NCI-H510A (cell line): ENCODE measurements around the gene FCN1.

Experiments used
- DNase-seq: peaks from one replicate; lab custom pipeline; 2025; lab: John Stamatoyannopoulos, UW

The FCN1 gene

GRCh38 chr9:134951461-134951860 lies 33.7 kb upstream of the FCN1 start:
- DNase-seq: no peak

- DNase-seq: no peak
Measured at GRCh38 chr9:134950386-134951210, 32.9 kb upstream of the FCN1 start.

GRCh38 chr9:134949681-134950385 lies 32.1 kb upstream of the FCN1 start:
- DNase-seq: no peak

- DNase-seq: no peak
Measured at GRCh38 chr9:134948149-134948548, 30.4 kb upstream of the FCN1 start.

GRCh38 chr9:134947265-134947955 lies 29.7 kb upstream of the FCN1 start:
- DNase-seq: no peak

- no peak for DNase-seq
Measured at GRCh38 chr9:134946663-134947062, 29.0 kb upstream of the FCN1 start.

- no peak for DNase-seq
Measured at GRCh38 chr9:134945509-134946275, 28.0 kb upstream of the FCN1 start.

- DNase-seq: no peak
Measured at GRCh38 chr9:134944916-134945315, 27.2 kb upstream of the FCN1 start.

- DNase-seq: no peak
Measured at GRCh38 chr9:134944351-134944802, 26.7 kb upstream of the FCN1 start.

GRCh38 chr9:134943836-134944235 lies 26.1 kb upstream of the FCN1 start:
- no peak for DNase-seq

GRCh38 chr9:134943411-134943810 lies 25.7 kb upstream of the FCN1 start:
- no peak for DNase-seq

GRCh38 chr9:134942788-134943184 lies 25.1 kb upstream of the FCN1 start:
- no peak for DNase-seq

GRCh38 chr9:134942011-134942787 lies 24.5 kb upstream of the FCN1 start:
- DNase-seq: no peak

GRCh38 chr9:134940236-134941208 lies 22.8 kb upstream of the FCN1 start:
- no peak for DNase-seq

- no peak for DNase-seq
Measured at GRCh38 chr9:134939836-134940235, 22.1 kb upstream of the FCN1 start.

- DNase-seq: no peak
Measured at GRCh38 chr9:134939080-134939733, 21.5 kb upstream of the FCN1 start.

GRCh38 chr9:134938346-134939079 lies 20.8 kb upstream of the FCN1 start:
- DNase-seq: no peak

GRCh38 chr9:134937566-134938345 lies 20.0 kb upstream of the FCN1 start:
- DNase-seq: no peak
